Measurements from ENCODE around the gene RERE. TPM values are rescaled to one million over a fixed set of nuclear protein-coding genes. Genes with fewer than 3 reads are reported as not detected.

RERE gene
- total and polyA plus RNA-seq, 2 experiments from 2014 or later, result 39.8 to 62.8 TPM

- Histone ChIP-seq H3K27me3 (no peaks in the 10 kb centered on the region), H3K4me2 (no peak overlapping the region), H2AFZ (no peak overlapping the region), H3K4me3 (no peak overlapping the region), H3K36me3 (replicated peaks; ENCODE audit: insufficient read depth, low read depth) (no peaks in the 10 kb centered on the region), H3K4me1 (ENCODE audit: insufficient read depth) (no peaks in the 10 kb centered on the region), H3K27ac (no peak overlapping the region), H4K20me1 (ENCODE audit: insufficient read depth, poor library complexity, severe bottlenecking) (no peaks in the 10 kb centered on the region), H3K9me2 (replicated peaks; ENCODE audit: insufficient read depth) (no peaks in the 10 kb centered on the region), H3K79me2 (no peaks in the 10 kb centered on the region), H3K9me3 (ENCODE audit: low read depth) (no peaks in the 10 kb centered on the region)
- DNase-seq (ENCODE audit: low spot score), result no peak
- TF ChIP-seq EZH2 (IDR thresholded peaks at IDR 0.05; ENCODE audit: borderline replicate concordance) (no peak), EZH2phosphoT487 (IDR thresholded peaks at IDR 0.05; ENCODE audit: low read depth, severe bottlenecking, unreplicated experiment) (no peak), CTCF (IDR thresholded peaks at IDR 0.05; ENCODE audit: poor library complexity) (no peak)
- 94% methylated on average over 16 of the region's 16 CpGs for WGBS (ENCODE audit: low lambda C conversion rate, missing lambda C conversion rate)
These were observed 484.6 kb downstream of the RERE start for GRCh38 chr1:8332806-8333205.

- Histone ChIP-seq H3K27me3 (no peaks in the 10 kb centered on the region), H4K20me1 (ENCODE audit: insufficient read depth, poor library complexity, severe bottlenecking) (no peaks in the 10 kb centered on the region), H3K27ac (no peak overlapping the region), H3K79me2 (no peaks in the 10 kb centered on the region), H3K9me3 (ENCODE audit: low read depth) (no peaks in the 10 kb centered on the region), H2AFZ (no peak overlapping the region), H3K4me1 (ENCODE audit: insufficient read depth) (no peaks in the 10 kb centered on the region), H3K36me3 (replicated peaks; ENCODE audit: insufficient read depth, low read depth) (no peaks in the 10 kb centered on the region), H3K9me2 (replicated peaks; ENCODE audit: insufficient read depth) (no peaks in the 10 kb centered on the region), H3K4me2 (no peak overlapping the region), H3K4me3 (no peak overlapping the region)
- no peak for DNase-seq (ENCODE audit: low spot score)
- TF ChIP-seq CTCF (IDR thresholded peaks at IDR 0.05; ENCODE audit: poor library complexity) (no peak), EZH2 (IDR thresholded peaks at IDR 0.05; ENCODE audit: borderline replicate concordance) (no peak), EZH2phosphoT487 (IDR thresholded peaks at IDR 0.05; ENCODE audit: low read depth, severe bottlenecking, unreplicated experiment) (no peak)
- 93% methylated on average over 32 of the region's 47 CpGs for WGBS (ENCODE audit: low lambda C conversion rate, missing lambda C conversion rate)
These were observed 486.9 kb downstream of the RERE start for GRCh38 chr1:8330271-8331125.

GRCh38 chr1:8329858-8330257 lies 487.6 kb downstream of the RERE start:
- no peak for TF ChIP-seq EZH2 (IDR thresholded peaks at IDR 0.05; ENCODE audit: borderline replicate concordance)
- no peak for TF ChIP-seq CTCF (IDR thresholded peaks at IDR 0.05; ENCODE audit: poor library complexity)
- no peak for TF ChIP-seq EZH2phosphoT487 (IDR thresholded peaks at IDR 0.05; ENCODE audit: low read depth, severe bottlenecking, unreplicated experiment)
- H3K9me2 ChIP-seq (replicated peaks; ENCODE audit: insufficient read depth), result no peaks in the 10 kb centered on the region
- H3K4me2 ChIP-seq, result no peak overlapping the region
- H4K20me1 ChIP-seq (ENCODE audit: insufficient read depth, poor library complexity, severe bottlenecking), result no peaks in the 10 kb centered on the region
- H3K79me2 ChIP-seq, result no peaks in the 10 kb centered on the region
- H3K9me3 ChIP-seq (ENCODE audit: low read depth), result no peaks in the 10 kb centered on the region
- no peaks in the 10 kb centered on the region for H3K4me1 ChIP-seq (ENCODE audit: insufficient read depth)
- no peak overlapping the region for H3K4me3 ChIP-seq
- H3K27me3 ChIP-seq, result no peaks in the 10 kb centered on the region
- no peak overlapping the region for H3K27ac ChIP-seq
- H2AFZ ChIP-seq, result no peak overlapping the region
- no peaks in the 10 kb centered on the region for H3K36me3 ChIP-seq (replicated peaks; ENCODE audit: insufficient read depth, low read depth)
- WGBS (ENCODE audit: low lambda C conversion rate, missing lambda C conversion rate), result 93% methylated on average over 14 of the region's 14 CpGs
- DNase-seq (ENCODE audit: low spot score), result no peak

All from hepatocyte (in vitro differentiated cells).